Measurements from ENCODE around the gene ZNF610.

DNA sequence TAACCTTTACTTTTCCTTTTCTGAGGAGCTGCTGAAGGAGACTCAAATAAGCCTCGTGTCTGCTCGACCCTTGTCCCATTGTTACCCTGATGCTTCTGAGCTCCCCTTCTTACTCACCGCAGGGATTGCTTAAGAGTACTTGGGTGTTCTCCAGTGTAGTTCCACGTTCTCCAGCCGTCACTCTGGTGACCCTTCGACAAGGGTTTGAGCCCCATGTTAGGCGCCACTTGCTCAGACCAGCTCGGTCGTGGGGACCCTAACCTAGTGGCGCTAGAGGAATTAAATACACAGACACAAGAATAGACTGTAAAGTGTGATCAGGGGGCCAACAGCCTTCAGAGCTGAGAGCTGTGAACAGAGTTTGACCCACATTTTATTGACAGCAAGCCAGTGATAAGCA lies 28.8 kb upstream of the ZNF610 start:
- TF ChIP-seq, protein P1, sequence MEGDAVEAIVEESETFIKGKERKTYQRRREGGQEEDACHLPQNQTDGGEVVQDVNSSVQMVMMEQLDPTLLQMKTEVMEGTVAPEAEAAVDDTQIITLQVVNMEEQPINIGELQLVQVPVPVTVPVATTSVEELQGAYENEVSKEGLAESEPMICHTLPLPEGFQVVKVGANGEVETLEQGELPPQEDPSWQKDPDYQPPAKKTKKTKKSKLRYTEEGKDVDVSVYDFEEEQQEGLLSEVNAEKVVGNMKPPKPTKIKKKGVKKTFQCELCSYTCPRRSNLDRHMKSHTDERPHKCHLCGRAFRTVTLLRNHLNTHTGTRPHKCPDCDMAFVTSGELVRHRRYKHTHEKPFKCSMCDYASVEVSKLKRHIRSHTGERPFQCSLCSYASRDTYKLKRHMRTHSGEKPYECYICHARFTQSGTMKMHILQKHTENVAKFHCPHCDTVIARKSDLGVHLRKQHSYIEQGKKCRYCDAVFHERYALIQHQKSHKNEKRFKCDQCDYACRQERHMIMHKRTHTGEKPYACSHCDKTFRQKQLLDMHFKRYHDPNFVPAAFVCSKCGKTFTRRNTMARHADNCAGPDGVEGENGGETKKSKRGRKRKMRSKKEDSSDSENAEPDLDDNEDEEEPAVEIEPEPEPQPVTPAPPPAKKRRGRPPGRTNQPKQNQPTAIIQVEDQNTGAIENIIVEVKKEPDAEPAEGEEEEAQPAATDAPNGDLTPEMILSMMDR (IDR thresholded peaks at IDR 0.05) = no peak
- TF ChIP-seq POLR2A (IDR thresholded peaks at IDR 0.05) (no peak), EP300 (IDR thresholded peaks at IDR 0.05) (no peak)

All from upper lobe of left lung (tissue), 4 donors.